ENCODE measurements around the gene CTNNBL1. TPM values are rescaled to one million over a fixed set of nuclear protein-coding genes. Genes with fewer than 3 reads are reported as not detected.
A peak's percentile ranks its signal among the peaks of the same experiment; 100 is the strongest.

The CTNNBL1 gene
- total RNA-seq, 1 experiment from 2014 or later = 64.4 TPM

DNA sequence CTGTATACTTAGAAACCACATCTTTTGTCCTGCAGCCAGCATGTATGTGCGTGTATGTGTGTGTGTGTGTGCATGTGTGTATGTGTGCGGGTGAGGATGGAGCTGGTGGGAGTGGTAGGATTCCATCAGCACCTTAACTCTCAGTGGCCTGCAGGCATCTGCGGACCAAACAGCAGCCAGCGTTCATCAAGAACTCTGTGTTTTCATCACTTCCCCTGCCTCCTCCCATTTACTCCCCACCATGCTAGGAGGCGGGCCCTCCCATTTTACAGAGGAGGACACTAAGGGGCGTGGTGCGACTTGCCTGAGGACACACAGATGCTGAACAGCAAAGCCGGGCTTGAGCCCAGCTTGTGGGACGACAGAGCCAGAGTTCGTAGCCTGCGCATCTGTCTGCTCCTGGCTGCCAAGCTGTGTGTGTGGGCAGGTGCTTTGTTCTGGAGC lies 218.0 kb downstream of the CTNNBL1 start:
- peaks cover 61% of the 10 kb centered on the region for H3K4me1 Mint-ChIP-seq
- peaks cover 31% of the 10 kb centered on the region for H3K27me3 Mint-ChIP-seq (ENCODE audit: low read depth)
- ChIA-PET POLR2A (no interaction called here), CTCF (interaction anchor here (0.8 to 1.8 kb wide), 4 partner anchors 10 to 81 kb away, joined by 4 to 9 read pairs (median 5); no protein-coding TSS in a partner anchor)
- no peaks in the 10 kb centered on the region for H3K36me3 Mint-ChIP-seq
- peak; percentile 52 for ATAC-seq
- no peak overlapping the region; the same call in 1 of the 2 replicates for H3K4me3 Mint-ChIP-seq
- TF ChIP-seq KAT7 (CRISPR knock-in tag; IDR thresholded peaks at IDR 0.05; ENCODE audit: borderline replicate concordance) (no peak), SMAD4 (CRISPR knock-in tag; IDR thresholded peaks at IDR 0.05) (no peak), NR3C1 (CRISPR knock-in tag; conservative IDR thresholded peaks at IDR 0.05; ENCODE audit: low read depth) (no peak), OVOL2 (CRISPR knock-in tag; IDR thresholded peaks at IDR 0.05; ENCODE audit: borderline replicate concordance) (no peak), ZNF423 (CRISPR knock-in tag; IDR thresholded peaks at IDR 0.05) (no peak), SMAD3 (CRISPR knock-in tag; IDR thresholded peaks at IDR 0.05; ENCODE audit: borderline replicate concordance) (no peak), SP1 (CRISPR knock-in tag; conservative IDR thresholded peaks at IDR 0.05) (0 out of 2 replicates have a peak, but pooled peaks have one; percentile 32), ATF1 (CRISPR knock-in tag; IDR thresholded peaks at IDR 0.05) (no peak), ZNF416 (CRISPR knock-in tag; IDR thresholded peaks at IDR 0.05) (no peak), FOXP1 (CRISPR knock-in tag; IDR thresholded peaks at IDR 0.05; ENCODE audit: borderline replicate concordance) (no peak), ZNF121 (CRISPR knock-in tag; IDR thresholded peaks at IDR 0.05) (no peak), IRF2 (CRISPR knock-in tag; IDR thresholded peaks at IDR 0.05; ENCODE audit: borderline replicate concordance, low read depth) (no peak), FOXK1 (CRISPR knock-in tag; IDR thresholded peaks at IDR 0.05) (peak; percentile 47; the same call in 1 of the 2 replicates), ZBTB21 (CRISPR knock-in tag; IDR thresholded peaks at IDR 0.05; ENCODE audit: borderline replicate concordance) (no peak)
- TF ChIP-seq, protein P1, sequence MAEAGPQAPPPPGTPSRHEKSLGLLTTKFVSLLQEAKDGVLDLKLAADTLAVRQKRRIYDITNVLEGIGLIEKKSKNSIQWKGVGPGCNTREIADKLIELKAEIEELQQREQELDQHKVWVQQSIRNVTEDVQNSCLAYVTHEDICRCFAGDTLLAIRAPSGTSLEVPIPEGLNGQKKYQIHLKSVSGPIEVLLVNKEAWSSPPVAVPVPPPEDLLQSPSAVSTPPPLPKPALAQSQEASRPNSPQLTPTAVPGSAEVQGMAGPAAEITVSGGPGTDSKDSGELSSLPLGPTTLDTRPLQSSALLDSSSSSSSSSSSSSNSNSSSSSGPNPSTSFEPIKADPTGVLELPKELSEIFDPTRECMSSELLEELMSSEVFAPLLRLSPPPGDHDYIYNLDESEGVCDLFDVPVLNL (CRISPR knock-in tag; IDR thresholded peaks at IDR 0.05; ENCODE audit: borderline replicate concordance, low read depth) = no peak
- TF ChIP-seq, protein P2, sequence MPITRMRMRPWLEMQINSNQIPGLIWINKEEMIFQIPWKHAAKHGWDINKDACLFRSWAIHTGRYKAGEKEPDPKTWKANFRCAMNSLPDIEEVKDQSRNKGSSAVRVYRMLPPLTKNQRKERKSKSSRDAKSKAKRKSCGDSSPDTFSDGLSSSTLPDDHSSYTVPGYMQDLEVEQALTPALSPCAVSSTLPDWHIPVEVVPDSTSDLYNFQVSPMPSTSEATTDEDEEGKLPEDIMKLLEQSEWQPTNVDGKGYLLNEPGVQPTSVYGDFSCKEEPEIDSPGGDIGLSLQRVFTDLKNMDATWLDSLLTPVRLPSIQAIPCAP (CRISPR knock-in tag; IDR thresholded peaks at IDR 0.05) = no peak
- TF ChIP-seq, protein P3, sequence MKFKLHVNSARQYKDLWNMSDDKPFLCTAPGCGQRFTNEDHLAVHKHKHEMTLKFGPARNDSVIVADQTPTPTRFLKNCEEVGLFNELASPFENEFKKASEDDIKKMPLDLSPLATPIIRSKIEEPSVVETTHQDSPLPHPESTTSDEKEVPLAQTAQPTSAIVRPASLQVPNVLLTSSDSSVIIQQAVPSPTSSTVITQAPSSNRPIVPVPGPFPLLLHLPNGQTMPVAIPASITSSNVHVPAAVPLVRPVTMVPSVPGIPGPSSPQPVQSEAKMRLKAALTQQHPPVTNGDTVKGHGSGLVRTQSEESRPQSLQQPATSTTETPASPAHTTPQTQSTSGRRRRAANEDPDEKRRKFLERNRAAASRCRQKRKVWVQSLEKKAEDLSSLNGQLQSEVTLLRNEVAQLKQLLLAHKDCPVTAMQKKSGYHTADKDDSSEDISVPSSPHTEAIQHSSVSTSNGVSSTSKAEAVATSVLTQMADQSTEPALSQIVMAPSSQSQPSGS (CRISPR knock-in tag; IDR thresholded peaks at IDR 0.05; ENCODE audit: borderline replicate concordance, low read depth) = no peak
- TF ChIP-seq, protein P4, sequence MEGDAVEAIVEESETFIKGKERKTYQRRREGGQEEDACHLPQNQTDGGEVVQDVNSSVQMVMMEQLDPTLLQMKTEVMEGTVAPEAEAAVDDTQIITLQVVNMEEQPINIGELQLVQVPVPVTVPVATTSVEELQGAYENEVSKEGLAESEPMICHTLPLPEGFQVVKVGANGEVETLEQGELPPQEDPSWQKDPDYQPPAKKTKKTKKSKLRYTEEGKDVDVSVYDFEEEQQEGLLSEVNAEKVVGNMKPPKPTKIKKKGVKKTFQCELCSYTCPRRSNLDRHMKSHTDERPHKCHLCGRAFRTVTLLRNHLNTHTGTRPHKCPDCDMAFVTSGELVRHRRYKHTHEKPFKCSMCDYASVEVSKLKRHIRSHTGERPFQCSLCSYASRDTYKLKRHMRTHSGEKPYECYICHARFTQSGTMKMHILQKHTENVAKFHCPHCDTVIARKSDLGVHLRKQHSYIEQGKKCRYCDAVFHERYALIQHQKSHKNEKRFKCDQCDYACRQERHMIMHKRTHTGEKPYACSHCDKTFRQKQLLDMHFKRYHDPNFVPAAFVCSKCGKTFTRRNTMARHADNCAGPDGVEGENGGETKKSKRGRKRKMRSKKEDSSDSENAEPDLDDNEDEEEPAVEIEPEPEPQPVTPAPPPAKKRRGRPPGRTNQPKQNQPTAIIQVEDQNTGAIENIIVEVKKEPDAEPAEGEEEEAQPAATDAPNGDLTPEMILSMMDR (IDR thresholded peaks at IDR 0.05) = no peak
- peak; percentile 70 for DNase-seq (ENCODE audit: low spot score)
- no peaks in the 10 kb centered on the region for H3K9me3 Mint-ChIP-seq
- H3K27ac Mint-ChIP-seq = no peak overlapping the region

DNA sequence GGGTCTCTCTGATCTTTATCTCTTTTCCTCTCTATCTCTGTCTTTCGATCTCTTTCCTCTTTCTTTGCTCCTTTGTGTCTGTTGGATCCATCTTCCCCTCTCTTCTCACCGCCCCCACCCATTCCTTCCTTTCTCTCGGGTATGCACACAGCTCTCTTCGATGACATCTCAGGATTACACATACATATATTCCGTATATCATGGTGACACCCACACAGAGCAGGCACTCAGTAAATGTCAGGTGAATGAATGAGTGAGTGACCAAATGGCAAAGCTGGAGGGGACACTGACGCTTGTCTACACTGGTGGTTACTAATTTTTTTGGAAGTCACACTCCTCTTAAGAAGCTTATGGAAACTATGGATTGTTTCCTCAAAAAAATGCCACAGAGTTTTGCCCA lies 219.0 kb downstream of the CTNNBL1 start:
- peaks cover 37% of the 10 kb centered on the region for H3K27me3 Mint-ChIP-seq (ENCODE audit: low read depth)
- DNase-seq (ENCODE audit: low spot score) = no peak
- H3K27ac Mint-ChIP-seq = no peak overlapping the region
- ChIA-PET CTCF (interaction anchor here (1.0 to 1.7 kb wide), 8 partner anchors 8 to 349 kb away, joined by 3 to 11 read pairs (median 4); no protein-coding TSS in a partner anchor), POLR2A (no interaction called here)
- H3K36me3 Mint-ChIP-seq = no peaks in the 10 kb centered on the region
- TF ChIP-seq ZNF423 (CRISPR knock-in tag; IDR thresholded peaks at IDR 0.05) (no peak), ZNF232 (CRISPR knock-in tag; IDR thresholded peaks at IDR 0.05) (no peak), SMAD3 (CRISPR knock-in tag; IDR thresholded peaks at IDR 0.05; ENCODE audit: borderline replicate concordance) (no peak)
- TF ChIP-seq, protein P5, sequence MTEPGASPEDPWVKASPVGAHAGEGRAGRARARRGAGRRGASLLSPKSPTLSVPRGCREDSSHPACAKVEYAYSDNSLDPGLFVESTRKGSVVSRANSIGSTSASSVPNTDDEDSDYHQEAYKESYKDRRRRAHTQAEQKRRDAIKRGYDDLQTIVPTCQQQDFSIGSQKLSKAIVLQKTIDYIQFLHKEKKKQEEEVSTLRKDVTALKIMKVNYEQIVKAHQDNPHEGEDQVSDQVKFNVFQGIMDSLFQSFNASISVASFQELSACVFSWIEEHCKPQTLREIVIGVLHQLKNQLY (CRISPR knock-in tag; IDR thresholded peaks at IDR 0.05) = no peak
- TF ChIP-seq, protein P6, sequence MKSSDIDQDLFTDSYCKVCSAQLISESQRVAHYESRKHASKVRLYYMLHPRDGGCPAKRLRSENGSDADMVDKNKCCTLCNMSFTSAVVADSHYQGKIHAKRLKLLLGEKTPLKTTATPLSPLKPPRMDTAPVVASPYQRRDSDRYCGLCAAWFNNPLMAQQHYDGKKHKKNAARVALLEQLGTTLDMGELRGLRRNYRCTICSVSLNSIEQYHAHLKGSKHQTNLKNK (CRISPR knock-in tag; IDR thresholded peaks at IDR 0.05) = no peak
- no peak overlapping the region for H3K4me3 Mint-ChIP-seq
- no peaks in the 10 kb centered on the region for H3K9me3 Mint-ChIP-seq
- ATAC-seq = no peak
- peaks cover 62% of the 10 kb centered on the region for H3K4me1 Mint-ChIP-seq
